ENCODE results near the gene INTS1.
"Not testable (repeated sequence)": the region's sequence is repeated elsewhere in the genome, so short reads cannot be mapped to it uniquely, and the experiment has no call there.

INTS1 gene

DNA sequence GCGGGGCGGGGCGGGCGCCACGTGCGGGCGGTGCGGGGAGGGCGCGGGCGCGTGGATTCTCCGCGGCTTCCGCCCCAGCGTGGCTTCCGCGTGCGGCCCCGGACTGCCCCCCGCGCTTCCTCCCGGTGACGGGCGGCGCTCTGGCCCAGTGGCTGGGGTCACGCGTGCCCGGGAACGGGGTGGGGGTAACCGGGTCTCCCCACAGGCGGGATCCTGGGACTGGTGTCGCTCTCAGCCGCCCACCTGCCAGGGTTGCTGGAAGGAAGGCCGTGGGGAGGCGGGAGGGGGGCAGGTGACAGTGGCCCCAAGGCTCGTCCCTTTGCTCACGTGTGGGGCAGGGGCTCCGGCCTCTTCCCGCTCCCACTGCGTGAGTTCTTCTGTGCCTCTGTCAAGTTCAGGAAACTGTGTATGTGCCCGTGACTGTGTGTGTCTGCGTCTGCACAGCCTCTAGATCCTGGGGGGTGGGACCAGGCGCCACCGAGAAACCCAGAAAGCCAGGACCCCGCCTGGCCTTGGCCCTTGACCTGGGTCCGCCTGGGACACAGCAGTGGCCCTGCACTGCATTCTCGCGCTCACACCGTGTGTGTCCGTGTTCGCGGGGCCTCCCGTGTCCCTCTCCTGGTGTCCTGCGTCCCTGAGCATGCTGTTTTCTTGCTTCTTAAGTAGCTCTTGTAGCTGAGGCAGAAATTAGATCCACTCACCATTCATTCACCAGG is 27.2 kb upstream of the INTS1 start:
- peak; percentile 56 for DNase-seq

DNA sequence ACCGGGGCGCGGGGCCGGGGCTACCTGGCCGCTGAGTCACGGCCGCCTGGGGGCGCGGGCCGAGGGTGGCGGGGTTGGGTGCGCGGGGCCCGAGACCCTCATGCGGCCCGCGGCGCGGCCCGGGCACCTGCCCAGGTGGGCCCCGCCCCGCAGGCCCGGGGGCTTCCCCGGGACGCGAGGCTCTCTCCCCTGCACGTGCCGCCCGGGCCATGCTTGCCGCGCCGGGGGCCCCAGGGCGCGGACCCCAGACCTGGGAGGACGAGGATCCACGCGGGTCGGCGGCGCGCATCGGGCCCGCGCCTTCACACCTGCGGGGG is 26.7 kb upstream of the INTS1 start:
- DNase-seq, result no peak

DNA sequence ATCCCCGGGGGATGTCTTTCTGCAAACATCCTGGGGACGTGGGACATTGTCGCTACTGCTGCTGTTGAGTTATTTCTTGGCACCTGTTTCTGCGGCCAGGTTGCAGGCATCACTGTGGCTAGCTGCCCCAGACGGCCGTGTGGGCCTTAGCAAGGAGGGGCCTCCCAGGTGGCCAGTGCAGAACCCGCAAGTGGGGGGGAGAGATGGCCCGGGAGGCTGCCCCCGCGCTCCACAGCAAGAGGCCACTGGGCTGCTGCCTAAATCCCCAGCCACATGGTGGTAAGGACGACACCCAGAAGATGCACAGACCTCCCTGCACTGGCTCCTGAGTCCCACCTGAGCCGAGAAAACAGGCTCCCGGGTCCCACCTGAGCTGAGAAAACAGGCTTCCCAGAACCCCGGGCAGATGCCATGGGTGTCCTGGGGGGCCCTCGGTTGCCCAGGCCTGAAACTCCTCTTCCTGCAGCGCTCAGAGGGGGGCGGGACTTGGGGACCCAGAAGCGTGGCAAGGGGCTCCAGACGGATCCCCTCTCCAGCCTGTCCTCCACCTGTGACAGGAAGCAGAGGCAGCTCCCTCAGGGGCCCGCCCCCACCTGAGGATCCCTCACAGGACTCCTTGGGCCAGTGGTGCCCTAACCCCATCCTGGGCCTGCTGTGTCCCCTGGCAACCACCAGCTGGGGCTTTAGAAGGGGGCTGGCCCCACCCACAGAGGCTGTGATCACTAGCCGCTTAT is 25.4 kb upstream of the INTS1 start:
- no peak for DNase-seq

DNA sequence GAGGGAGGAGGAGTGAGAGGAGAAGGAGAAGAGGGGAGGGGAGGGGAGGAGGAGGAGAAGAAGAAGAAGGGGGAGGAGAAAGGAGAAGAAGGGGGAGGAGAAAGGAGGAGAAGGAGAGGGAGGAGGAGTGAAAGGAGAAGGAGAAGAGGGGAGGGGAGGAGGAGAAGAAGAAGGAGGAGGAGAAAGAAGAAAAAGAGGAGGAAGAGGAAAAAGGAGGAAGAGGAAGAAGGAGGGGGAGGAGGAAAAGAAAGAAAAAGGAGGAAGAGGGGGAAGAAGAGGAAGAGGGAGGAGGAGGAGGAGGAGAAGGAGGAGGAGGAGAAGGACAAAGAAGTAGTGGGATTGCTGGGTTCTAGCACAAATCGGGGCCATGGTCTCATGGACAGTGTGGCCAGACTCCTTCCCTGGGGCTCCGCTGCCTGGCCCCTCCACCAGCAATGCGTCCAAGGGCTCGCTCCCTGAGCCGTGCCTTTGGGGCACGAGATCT is 22.1 kb upstream of the INTS1 start:
- DNase-seq, result peak; percentile 27

DNA sequence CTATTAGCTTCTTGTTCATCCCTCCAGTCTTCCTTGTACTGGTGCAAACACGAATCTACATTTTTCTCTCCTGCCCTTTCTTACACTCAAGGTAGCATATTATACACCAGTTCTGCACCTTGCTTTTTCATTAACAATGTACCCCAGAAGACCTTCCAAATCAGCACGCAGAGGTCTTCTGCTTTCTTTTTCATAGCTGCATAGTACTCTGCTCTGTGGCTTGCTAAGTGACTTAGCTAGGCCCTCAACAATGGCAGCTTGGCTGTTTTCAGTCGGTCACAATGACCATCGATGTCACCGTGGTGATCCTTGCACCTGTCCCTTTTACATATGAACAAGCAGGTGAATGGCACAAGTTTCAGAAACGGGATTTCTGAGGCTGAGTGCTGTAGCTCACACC is 21.2 kb upstream of the INTS1 start:
- no peak for DNase-seq

DNA sequence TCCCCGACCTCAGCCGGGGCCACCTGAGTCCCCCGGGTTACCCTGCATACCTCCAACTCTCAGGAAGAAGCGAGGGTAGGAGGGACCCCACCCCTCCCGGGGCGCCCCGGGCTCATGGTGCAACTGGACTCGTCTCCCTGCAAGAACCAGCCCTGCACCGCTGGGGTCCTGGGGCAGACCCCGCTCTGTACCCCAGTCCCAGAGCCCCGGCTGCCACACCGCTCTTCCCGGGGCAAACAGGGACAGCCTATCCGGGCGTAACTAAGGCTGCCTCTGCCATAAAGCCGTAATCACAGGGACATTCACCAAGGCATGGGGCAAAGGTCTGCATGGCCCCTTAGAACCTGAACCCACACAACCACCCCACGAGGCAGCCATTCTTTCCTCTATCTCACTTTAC is 19.7 kb upstream of the INTS1 start:
- no peak for DNase-seq

DNA sequence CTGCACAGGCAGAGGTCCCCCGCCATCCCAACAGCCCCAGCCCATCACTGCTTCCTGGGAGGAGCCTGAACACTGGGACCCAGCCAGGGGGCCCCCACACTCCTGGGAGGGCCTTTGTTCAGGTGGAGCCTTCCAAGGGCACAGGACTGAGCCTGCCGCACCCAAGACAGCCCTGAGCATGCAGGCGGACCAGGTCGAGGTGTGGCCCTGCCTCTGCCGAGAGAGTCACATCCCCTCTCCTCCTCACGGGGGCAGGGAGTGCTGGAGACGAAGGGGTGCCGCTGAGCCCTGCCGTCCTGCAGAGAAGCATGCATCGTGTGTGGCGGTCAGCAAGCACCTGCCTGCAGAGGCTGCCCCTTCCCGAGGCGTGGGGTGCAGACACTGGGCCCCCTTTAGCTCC is 19.0 kb upstream of the INTS1 start:
- no peak for DNase-seq

DNA sequence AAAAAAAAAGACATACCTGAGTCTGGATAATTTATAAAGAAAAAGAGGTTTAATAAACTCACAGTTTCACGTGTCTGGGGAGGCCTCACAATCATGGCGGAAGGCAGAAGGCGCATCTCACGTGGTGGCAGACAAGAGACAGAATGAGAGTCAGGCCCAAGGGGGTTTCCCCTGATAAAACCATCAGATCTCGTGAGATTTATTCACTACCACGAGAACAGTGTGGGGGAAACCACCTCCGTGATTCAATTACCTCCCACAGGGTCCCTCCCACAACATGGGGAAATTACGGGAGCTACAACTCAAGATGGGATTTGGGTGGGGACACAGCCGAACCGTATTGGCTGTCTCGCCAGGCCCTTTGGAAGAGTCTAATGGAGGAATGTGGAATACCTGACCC is 17.3 kb upstream of the INTS1 start:
- no peak for DNase-seq

DNA sequence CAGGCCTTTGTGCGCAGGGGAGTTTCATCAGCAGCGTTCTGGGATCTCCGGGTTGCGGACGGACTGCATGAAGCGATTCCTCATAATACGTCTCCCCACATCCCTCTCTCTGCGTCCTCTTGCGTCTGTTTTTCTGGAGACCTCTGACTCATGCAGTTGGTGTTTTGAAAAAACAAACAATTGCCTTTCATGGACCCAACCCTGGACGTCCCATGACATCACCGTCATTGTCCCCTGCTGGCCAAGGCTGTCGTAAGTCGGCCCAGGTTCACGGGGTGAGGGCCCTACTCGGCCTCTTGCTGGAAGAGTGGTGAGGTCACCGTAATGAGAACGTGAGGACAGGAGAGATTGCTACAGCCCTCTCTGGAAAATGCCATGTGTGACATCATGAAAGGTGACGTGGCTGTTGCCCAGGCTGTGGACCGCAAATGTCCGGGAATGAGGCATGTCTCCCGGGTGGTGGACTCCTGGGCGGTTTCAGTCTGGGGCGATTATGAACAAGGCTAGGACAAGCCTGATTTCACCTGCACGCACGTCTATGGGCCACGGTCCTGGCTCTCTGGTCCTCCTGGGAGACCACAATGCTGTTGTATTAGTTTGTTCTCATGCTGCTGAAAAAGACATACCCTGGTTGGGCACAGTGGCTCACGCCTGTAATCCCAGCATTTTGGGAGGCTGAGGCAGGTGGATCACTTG is 16.5 kb upstream of the INTS1 start:
- no peak for DNase-seq

DNA sequence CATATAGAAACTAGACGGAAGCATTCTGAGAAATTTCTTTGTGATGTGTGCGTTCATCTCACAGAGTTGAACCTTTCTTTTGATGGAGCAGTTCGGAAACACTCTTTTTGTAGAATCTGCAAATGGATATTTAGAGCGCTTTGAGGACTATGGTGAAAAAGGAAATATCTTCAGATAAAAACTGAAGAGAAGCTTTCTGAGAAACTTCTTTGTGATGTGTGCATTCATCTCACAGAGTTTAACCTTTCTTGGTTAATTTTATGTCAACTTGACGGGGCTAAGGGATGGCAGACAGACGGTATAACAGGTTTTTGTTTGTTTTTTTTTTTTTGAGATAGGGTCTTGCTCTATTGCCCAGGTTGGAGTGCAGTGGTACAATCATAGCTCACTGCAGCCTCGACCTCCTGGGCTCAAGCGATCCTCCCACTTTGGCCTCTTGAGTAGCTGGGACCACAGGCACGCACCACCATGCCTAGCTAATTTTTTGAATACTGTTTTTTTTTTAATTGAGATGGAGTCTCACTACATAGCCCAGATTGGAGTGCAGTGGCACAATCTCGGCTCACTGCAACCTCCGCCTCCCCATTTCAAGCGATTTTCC is 15.2 kb upstream of the INTS1 start:
- DNase-seq, result not testable (repeated sequence)

DNA sequence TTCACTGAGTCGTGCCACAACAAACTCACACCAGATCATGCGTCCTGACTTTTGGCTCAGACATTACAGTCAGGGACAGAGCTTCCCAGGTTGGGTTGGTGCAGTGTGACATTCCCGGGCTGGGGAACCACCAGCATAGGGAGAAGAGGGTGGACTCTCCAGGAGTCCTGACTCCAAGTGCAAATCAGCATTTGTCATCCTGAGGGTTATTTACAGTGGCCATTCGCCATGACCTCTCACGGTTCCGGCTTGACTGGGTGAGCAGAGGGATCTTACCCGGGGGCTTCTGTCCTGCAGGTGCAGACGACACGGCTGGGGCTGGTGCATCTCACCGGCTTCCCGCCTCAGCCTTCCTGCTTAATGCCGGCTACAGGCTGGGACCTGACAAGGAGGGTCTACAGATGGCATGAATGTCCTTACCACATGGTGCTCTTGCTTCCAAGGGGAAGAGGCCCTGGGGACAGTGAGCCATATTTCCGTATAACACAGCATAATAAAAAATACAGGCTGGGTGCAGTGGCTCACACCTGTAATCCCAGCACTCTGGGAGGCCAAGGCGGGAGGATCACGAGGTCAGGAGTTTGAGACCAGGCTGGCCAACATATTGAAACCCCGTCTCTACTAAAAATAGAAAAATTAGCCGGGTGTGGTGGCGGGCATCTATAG is 12.5 kb upstream of the INTS1 start:
- no peak for DNase-seq

DNA sequence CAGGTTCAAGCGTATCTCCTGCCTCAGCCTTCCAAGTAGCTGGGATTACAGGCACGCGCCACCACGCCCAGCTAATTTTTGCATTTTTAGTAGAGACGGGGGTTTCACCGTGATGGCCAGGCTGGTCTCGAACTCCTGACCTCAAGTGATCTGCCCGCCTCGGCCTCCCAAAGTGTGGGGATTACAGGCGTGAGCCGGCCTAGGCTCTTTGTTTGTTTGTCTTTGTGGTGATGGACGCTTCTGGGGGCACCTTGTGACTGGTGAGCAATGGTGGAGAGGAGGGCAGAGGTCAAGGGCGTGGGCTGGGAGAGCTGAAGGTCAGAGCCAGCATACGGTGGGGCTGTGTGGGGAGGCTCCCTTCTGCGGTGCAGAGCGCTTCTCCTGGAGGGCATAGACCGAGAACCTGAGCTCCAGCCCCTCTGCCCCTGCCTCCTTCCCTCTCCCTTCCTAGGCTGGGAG is 11.3 kb upstream of the INTS1 start:
- DNase-seq, result not testable (repeated sequence)

DNA sequence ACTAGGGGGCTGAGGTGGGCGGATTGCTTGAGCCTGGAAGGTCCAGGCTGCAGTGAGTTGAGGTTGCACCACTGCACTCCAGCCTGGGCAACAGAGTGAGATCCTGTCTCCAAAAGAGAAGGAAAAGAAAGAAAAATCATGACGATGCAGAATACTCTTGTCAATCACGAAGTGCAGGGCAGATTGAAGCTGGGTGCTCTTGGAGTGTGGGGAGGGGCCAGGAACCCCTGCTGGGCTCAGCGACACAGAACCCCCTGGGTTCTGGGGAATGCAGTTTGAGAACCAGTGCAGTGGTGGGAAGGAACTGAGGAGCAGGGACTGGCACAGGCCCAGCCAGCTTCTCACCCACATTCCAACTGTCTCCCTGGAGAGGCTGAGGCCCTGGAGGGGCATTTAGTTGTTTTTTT is 10.8 kb upstream of the INTS1 start:
- DNase-seq, result no peak

DNA sequence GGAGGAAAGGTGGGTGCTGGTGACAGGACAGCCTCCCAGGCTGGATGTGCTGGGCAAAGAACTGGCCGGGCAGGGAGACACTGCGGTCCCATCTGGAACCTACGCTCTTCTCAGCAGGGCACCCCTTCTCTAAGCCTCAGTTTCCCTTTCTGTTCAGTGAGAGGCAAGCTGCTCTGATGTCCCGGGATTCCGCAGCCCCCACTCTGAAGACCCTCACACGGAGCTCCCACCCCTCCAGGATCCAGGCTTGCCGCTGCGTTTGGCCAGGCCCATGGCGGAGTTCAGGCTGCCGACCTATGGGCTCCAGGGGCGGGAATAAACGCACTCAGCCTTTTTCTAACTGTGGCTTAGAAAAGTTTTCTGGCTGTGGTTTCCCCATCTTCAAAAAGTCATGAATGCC is 10.2 kb upstream of the INTS1 start:
- no peak for DNase-seq

DNA sequence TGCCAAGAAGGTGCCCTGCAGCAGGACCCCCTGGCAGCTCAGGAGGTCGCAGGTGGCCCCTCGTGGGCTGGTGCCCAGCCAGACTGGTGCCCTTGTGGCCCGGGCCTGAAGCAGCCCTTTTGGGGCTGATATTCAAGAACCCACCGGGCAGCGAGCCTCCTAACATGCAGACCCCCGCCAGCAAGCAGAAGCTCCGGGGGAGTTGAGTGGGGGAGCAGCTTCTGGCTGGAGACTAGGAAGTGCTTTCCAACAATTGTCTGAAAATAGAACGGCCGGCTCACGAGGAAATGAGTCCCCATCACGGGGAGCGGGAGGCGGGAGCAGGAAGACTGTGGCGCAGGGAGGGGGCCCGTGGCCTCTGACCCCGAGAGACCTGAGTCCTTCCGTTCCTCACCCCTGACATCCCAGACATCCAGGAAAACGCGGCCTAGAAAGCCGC is 9.5 kb upstream of the INTS1 start:
- peak; percentile 29 for DNase-seq

DNA sequence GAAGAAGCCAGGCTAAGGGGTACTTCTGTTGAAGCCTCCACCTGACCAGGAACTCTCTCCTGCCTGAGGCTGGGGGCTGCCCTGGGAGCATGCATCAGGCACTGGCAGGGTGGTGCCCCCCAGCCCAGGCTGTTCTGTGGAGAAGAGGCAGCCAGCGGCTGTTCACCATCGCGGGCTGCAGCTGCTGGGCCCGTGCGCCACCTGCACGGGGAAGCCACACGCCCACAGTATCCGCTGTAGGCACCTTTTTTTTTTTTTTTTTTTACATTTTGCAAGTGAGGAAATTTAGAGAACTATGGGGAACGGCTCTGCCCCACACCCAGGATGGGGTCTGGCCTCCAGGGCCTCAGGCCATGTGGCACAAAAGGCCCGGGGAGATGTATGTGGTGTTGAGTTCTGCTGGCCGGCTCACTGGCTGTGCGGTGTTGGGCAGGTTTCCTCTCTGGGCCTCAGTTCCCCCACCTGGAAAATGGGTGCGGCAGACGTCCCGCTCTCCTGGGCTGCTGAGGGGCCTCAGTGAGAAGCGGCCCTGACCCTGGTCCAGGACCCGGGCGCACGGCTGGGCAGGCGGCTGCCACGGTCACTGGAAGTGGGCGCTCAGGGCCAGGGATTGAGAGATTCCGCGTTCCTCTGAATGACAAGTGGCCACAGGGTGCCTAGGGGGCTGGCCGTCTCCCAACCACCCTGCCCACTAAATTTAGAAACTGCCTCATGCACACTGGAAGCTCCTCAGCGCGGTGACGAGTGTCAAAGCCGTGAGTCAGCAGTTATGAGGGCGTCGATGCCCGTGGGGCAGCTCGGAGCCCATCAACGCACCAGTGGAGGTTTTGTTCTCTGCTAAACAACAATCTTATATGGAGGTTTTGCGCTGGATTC is 8.8 kb upstream of the INTS1 start:
- peak; percentile 94 for DNase-seq

DNA sequence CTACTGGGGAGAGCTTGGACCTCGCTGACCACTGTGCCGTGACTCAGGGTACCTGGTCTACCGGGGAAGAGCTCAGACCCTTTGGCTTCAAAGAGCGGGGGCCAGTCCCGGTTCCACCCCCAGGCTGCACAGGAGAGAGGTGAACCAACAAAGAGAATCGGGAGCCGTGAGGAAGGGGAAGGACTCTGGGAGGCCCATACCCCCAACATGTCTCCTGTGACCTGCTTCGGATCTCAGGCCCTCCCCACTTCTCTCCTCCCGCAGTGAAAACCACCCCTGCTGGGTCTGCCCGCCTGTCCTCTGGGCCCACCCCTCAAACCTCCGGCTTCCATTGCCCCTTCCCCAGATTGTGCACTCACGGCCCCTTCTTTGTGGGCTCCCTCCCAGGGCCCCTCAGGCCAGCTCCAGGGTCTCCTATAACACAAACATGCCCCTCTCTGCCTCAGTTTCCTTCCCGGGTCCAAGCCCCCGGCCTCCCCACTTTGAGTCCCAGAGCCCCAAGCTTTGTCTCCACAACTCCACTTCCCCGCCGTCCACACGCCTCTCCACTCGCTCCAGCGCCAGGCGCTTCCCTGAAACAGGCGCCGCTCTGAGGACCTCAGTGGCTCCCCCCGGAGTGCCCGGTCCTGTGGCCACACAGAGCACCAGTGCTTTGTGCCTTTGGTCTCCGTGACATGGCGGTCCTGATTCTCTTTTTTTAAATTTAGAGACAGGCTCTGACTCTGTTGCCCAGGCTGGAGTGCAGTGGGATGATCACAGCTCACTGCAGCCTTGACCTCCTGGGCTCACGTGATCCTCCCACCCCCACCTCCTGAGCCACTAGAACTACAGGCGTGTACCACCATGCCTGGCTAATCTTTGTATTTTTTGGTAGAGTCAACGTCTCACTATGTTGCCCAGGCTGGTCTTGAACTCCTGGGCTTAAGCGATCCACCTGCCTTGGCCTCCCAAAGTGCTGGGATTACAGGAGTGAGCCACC is 7.5 kb upstream of the INTS1 start:
- peak; percentile 21 for DNase-seq

DNA sequence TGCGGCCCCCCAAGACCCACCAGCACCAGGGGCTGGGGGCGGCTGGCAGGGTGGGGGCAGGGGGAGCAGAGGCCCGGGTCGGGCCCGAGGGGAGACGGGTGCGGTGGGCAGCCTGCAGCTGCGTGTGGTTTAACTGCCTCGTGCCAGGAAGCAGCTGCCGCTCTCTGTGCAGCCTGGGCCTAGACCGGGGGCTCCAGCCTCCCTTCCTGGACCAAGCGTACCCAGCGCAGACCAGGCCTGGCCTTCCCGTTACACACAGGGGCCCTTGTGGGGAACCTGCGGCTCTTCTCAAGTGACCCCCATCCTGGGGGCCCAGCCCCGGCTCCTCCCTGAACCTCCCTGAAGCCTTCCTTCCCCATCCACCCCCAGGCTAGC is 6.6 kb upstream of the INTS1 start:
- DNase-seq, result peak; percentile 71

DNA sequence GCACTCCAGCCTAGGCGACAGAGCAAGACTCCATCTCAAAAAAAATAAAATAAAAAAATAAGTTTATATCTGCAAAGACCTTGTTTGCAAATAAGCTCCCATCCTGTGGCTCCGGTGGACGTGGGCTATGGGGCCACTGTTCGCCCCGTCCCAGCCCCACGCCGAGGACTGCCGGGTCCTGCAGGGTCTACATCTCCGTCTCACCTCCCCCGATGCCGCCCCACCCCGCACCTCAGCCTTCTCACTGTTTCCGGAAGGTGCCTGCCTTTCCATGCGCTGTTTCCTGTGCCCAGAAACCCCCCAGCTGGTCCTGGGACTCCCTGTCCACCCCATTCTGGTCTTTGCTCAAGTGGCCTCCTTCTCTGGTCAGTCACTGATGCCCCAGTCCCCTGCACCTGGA is 5.0 kb upstream of the INTS1 start:
- DNase-seq, result no peak

DNA sequence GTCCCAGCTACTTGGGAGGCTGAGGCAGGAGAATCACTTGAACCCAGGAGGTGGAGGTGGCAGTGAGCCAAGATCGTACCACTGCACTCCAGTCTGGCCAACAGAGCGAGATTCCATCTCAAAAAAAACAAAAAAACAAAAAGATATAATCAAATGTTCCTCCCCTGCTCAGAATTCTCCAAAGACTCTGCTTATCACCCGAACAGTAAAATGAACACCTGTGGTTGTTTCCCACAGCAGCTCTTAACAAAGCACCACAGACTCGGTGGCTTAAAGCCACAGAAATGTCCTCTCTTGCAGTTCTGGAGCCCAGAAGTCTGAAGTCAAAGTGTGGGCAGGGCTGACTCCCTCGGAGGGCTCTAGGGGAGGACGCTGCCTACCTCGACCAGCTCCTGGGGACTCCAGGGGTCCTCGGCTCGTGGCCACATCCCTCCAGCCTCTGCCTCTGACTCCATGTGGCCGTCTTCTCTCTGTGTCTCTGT is 4.1 kb upstream of the INTS1 start:
- peak; percentile 84 for DNase-seq

All from hematopoietic multipotent progenitor cell treated with erythropoietin and hydrocortisone succinate and interleukin-3 and kit ligand, for 6 days (in vitro differentiated cells).